Lung microvascular endothelial cell (primary cell): ENCODE measurements around the gene GPR4. TPM values are rescaled to one million over a fixed set of nuclear protein-coding genes. Genes with fewer than 3 reads are reported as not detected.
"Not testable (repeated sequence)": the region's sequence is repeated elsewhere in the genome, so short reads cannot be mapped to it uniquely, and the experiment has no call there.

Experiments used
- DNase-seq, 2 donors: peaks; one replicate each; pipeline versions ENCODE4 v3.0.0 to v3.0.0-alpha.2; 2010; ENCODE audit warnings: low read depth in 2 of 2
- total RNA-seq: library from RNA; depleted of rRNA; stranded (reverse); fragments of >200 nt; gene quantifications from 2 replicates; pipeline ENCODE4 v1.2.1, GENCODE V29; 2014

Gene GPR4
- 1.1 and 1.6 TPM in 2 replicates for total RNA-seq

GRCh38 chr19:45601524-45602374 is at the start of gene GPR4:
GPR4 (minus strand) TSS chr19:45602212; CDS start chr19:45591866, 10,346 bp downstream.
- peak; percentile 31 to 44 for DNase-seq

- DNase-seq = no peak
Observed at GRCh38 chr19:45650722-45651121, 48.7 kb upstream of the GPR4 start.

GRCh38 chr19:45646345-45646698 is 44.3 kb upstream of the GPR4 start:
- DNase-seq = no peak

- DNase-seq = peak; percentile 81 to 91
Observed at GRCh38 chr19:45645631-45646344, 43.8 kb upstream of the GPR4 start.

- no peak for DNase-seq
Observed at GRCh38 chr19:45645068-45645630, 43.1 kb upstream of the GPR4 start.

GRCh38 chr19:45643927-45644771 is 42.1 kb upstream of the GPR4 start:
- DNase-seq = no peak

GRCh38 chr19:45643024-45643926 is 41.3 kb upstream of the GPR4 start:
- peak; percentile 82 to 84 for DNase-seq

GRCh38 chr19:45641274-45642105 is 39.5 kb upstream of the GPR4 start:
- peak; percentile 50 to 59 for DNase-seq

- no peak for DNase-seq
Observed at GRCh38 chr19:45640849-45641273, 38.8 kb upstream of the GPR4 start.

GRCh38 chr19:45638930-45639729 is 37.1 kb upstream of the GPR4 start, which contains the start of gene EML2:
EML2 (minus strand) TSS chr19:45639397; CDS start chr19:45639376, 21 bp downstream.
- peak; percentile 25 to 32 for DNase-seq

GRCh38 chr19:45637890-45638667 is 36.1 kb upstream of the GPR4 start:
- DNase-seq = peak in 1 of 2 donors; percentile 43

- no peak for DNase-seq
Observed at GRCh38 chr19:45636902-45637301, 34.9 kb upstream of the GPR4 start.

GRCh38 chr19:45636275-45636674 is 34.3 kb upstream of the GPR4 start:
- no peak for DNase-seq

- peak; percentile 80 to 84 for DNase-seq
Observed at GRCh38 chr19:45632468-45633196, 30.6 kb upstream of the GPR4 start.

- peak; percentile 60 to 91 for DNase-seq
Observed at GRCh38 chr19:45630463-45630862, 28.5 kb upstream of the GPR4 start.

- DNase-seq = no peak
Observed at GRCh38 chr19:45629704-45630103, 27.7 kb upstream of the GPR4 start.

GRCh38 chr19:45628219-45628618 is 26.2 kb upstream of the GPR4 start:
- not testable (repeated sequence) for DNase-seq
